GM23338 (cell line): Measurements from ENCODE around the gene MAPK12. TPM values are rescaled to one million over a fixed set of nuclear protein-coding genes. Genes with fewer than 3 reads are reported as not detected.

Experiments
- ATAC-seq: fragments of 200-7000 bp; cut with Tn5 transposase; 3 replicates; pipeline ENCODE4 v1.9.1; 2020
- DNase-seq: peaks from one replicate; pipeline ENCODE4 v3.0.0-alpha.2; 2015; ENCODE audit warnings: low spot score
- H2AFZ ChIP-seq: fragments of 200-600 bp; sonication (generic); 2 replicates; pipeline ENCODE4 v1.8.0; 2016; ENCODE audit warnings: antibody characterized with exemption, mild to moderate bottlenecking, moderate library complexity
- H3F3A ChIP-seq: fragments of 200-600 bp; sonication (generic); replicated peaks from 2 replicates; pipeline ENCODE4 v1.8.0; 2017; ENCODE audit warnings: antibody characterized with exemption, mixed run types, low read depth
- H3K27ac ChIP-seq: fragments of 200-600 bp; sonication (generic); 2 replicates; pipeline ENCODE4 v1.6.1; 2016; ENCODE audit warnings: low read depth
- H3K27me3 ChIP-seq: fragments of 200-600 bp; sonication (generic); 2 replicates; pipeline ENCODE4 v1.8.0; 2016; ENCODE audit warnings: mild to moderate bottlenecking, mixed run types, moderate library complexity; ENCODE audit not compliant: insufficient read depth
- H3K36me3 ChIP-seq: fragments of 200-600 bp; sonication (generic); 2 replicates; pipeline ENCODE4 v1.8.0; 2016; ENCODE audit warnings: mild to moderate bottlenecking; ENCODE audit not compliant: insufficient read depth
- H3K4me1 ChIP-seq: fragments of 200-600 bp; sonication (generic); 2 replicates; pipeline ENCODE4 v1.8.0; 2016; ENCODE audit warnings: mild to moderate bottlenecking, moderate library complexity; ENCODE audit not compliant: insufficient read depth
- H3K4me2 ChIP-seq: fragments of 200-600 bp; sonication (generic); 2 replicates; pipeline ENCODE4 v1.7.1; 2017; ENCODE audit warnings: mixed run types
- H3K4me3 ChIP-seq: fragments of 200-600 bp; sonication (generic); 2 replicates; pipeline ENCODE4 v1.6.1; 2016; ENCODE audit warnings: mixed run types
- H3K79me2 ChIP-seq: fragments of 200-600 bp; sonication (generic); replicated peaks from 2 replicates; pipeline ENCODE4 v1.8.0; 2017; ENCODE audit warnings: mild to moderate bottlenecking; ENCODE audit not compliant: insufficient read depth
- H3K9me2 ChIP-seq: fragments of 200-600 bp; sonication (generic); 2 replicates; pipeline ENCODE4 v1.8.0; 2017; ENCODE audit not compliant: insufficient read depth
- H4K20me1 ChIP-seq: fragments of 200-600 bp; sonication (generic); replicated peaks from 2 replicates; pipeline ENCODE4 v1.8.0; 2017; ENCODE audit warnings: mild to moderate bottlenecking; ENCODE audit not compliant: insufficient read depth
- H3K27ac Mint-ChIP-seq: 2 replicates; pipeline ENCODE4 v1.8.0; 2020; ENCODE audit warnings: inconsistent platforms, mild to moderate bottlenecking, moderate library complexity, mixed read lengths
- H3K27me3 Mint-ChIP-seq: 3 replicates; pipeline ENCODE4 v1.8.0; 2022; ENCODE audit warnings: low read depth, mild to moderate bottlenecking, moderate library complexity, mixed read lengths, inconsistent platforms; ENCODE audit not compliant: insufficient read depth, poor library complexity
- H3K36me3 Mint-ChIP-seq: 3 replicates; pipeline ENCODE4 v1.8.0; 2021; ENCODE audit warnings: low read depth, mild to moderate bottlenecking, inconsistent platforms, moderate library complexity, mixed read lengths
- H3K4me1 Mint-ChIP-seq: 3 replicates; pipeline ENCODE4 v1.8.0; 2020; ENCODE audit warnings: mild to moderate bottlenecking, inconsistent platforms, mixed read lengths
- H3K4me3 Mint-ChIP-seq: 3 replicates; pipeline ENCODE4 v1.8.0; 2021; ENCODE audit warnings: moderate library complexity, mild to moderate bottlenecking, inconsistent platforms, mixed read lengths
- H3K9me3 Mint-ChIP-seq: 3 replicates; pipeline ENCODE4 v1.8.0; 2020; ENCODE audit warnings: moderate library complexity, mild to moderate bottlenecking, inconsistent platforms, mixed read lengths
- CREB1 ChIP-seq: fragments of 250-450 bp; sonication (Bioruptor Pico); IDR thresholded peaks from 2 replicates; pipeline ENCODE4 v1.5.0; 2020; ENCODE audit warnings: low read depth, mild to moderate bottlenecking, moderate library complexity
- EZH2 ChIP-seq: fragments of 200-600 bp; sonication (generic); IDR thresholded peaks from one replicate; pipeline ENCODE4 v1.8.0; 2017; ENCODE audit warnings: antibody characterized with exemption, mild to moderate bottlenecking, low read depth; ENCODE audit not compliant: unreplicated experiment
- EZH2phosphoT487 ChIP-seq: fragments of 200-600 bp; sonication (generic); IDR thresholded peaks from one replicate; pipeline ENCODE4 v1.8.1; 2018; ENCODE audit warnings: antibody characterized with exemption; ENCODE audit not compliant: unreplicated experiment
- JUNB ChIP-seq: IDR thresholded peaks from one replicate; pipeline ENCODE4 v1.6.1; 2016; ENCODE audit warnings: antibody characterized with exemption; ENCODE audit not compliant: unreplicated experiment
- NANOG ChIP-seq: IDR thresholded peaks from 2 replicates; pipeline ENCODE4 v1.6.1; 2016; ENCODE audit warnings: antibody characterized with exemption, borderline replicate concordance
- POLR2AphosphoS5 ChIP-seq: IDR thresholded peaks from 2 replicates; pipeline ENCODE4 v1.6.1; 2016; ENCODE audit warnings: antibody characterized with exemption, low read depth
- REST ChIP-seq: IDR thresholded peaks from one replicate; pipeline ENCODE4 v1.6.1; 2018; ENCODE audit warnings: antibody characterized with exemption; ENCODE audit not compliant: unreplicated experiment
- STAT1 ChIP-seq: IDR thresholded peaks from one replicate; pipeline ENCODE4 v1.6.1; 2016; ENCODE audit warnings: antibody characterized with exemption; ENCODE audit not compliant: unreplicated experiment
- ZNF114 ChIP-seq: fragments of 250-450 bp; sonication (Bioruptor Pico); IDR thresholded peaks from 2 replicates; pipeline ENCODE4 v1.5.0; 2020; ENCODE audit warnings: mild to moderate bottlenecking, moderate library complexity
- ZNF331 ChIP-seq: fragments of 250-450 bp; sonication (Bioruptor Pico); IDR thresholded peaks from 2 replicates; pipeline ENCODE4 v1.5.0; 2020; ENCODE audit warnings: low read depth, mild to moderate bottlenecking, moderate library complexity
- ZNF462 ChIP-seq: fragments of 250-450 bp; sonication (Bioruptor Pico); IDR thresholded peaks from 2 replicates; pipeline ENCODE4 v1.5.0; 2020; ENCODE audit warnings: mild to moderate bottlenecking, moderate library complexity
- polyA plus RNA-seq: library from polyadenylated mRNA; unstranded; fragments of >200 nt; fragmentation: Nextera tagmentation; extraction: Ambion mirVana; gene quantifications from 2 replicates; pipeline ENCODE4 v1.2.1, GENCODE V29; 2016
- total RNA-seq: library from RNA; depleted of rRNA; stranded (reverse); fragments of >200 nt; shearing (Covaris generic); gene quantifications from 2 replicates; pipeline ENCODE4 v1.2.3, GENCODE V29; 2014
- TF ChIP-seq, protein P1 (sequence below): IDR thresholded peaks from 2 replicates; pipeline ENCODE4 v1.6.1; 2016; ENCODE audit warnings: antibody characterized with exemption
- TF ChIP-seq, protein P2 (sequence below), 2 experiments: fragments of 200-600 bp in 1 of 2; sonication (generic) in 1 of 2; conservative IDR thresholded peaks; 2 replicates each; pipeline versions ENCODE4 v1.5.1 to v1.6.1; 2016 to 2017; ENCODE audit warnings: antibody characterized with exemption in 2 of 2, low read depth in 2 of 2, mild to moderate bottlenecking in 2 of 2, moderate library complexity in 1 of 2

Gene MAPK12
- total and polyA plus RNA-seq, 2 experiments from 2014 or later: 10.4 to 26.1 TPM

- Histone ChIP-seq H3K79me2 (peaks cover 18% of the 10 kb centered on the region), H2AFZ (no peak overlapping the region)
- TF ChIP-seq, protein P1, sequence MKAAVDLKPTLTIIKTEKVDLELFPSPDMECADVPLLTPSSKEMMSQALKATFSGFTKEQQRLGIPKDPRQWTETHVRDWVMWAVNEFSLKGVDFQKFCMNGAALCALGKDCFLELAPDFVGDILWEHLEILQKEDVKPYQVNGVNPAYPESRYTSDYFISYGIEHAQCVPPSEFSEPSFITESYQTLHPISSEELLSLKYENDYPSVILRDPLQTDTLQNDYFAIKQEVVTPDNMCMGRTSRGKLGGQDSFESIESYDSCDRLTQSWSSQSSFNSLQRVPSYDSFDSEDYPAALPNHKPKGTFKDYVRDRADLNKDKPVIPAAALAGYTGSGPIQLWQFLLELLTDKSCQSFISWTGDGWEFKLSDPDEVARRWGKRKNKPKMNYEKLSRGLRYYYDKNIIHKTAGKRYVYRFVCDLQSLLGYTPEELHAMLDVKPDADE: no peak
- TF ChIP-seq, protein P2, sequence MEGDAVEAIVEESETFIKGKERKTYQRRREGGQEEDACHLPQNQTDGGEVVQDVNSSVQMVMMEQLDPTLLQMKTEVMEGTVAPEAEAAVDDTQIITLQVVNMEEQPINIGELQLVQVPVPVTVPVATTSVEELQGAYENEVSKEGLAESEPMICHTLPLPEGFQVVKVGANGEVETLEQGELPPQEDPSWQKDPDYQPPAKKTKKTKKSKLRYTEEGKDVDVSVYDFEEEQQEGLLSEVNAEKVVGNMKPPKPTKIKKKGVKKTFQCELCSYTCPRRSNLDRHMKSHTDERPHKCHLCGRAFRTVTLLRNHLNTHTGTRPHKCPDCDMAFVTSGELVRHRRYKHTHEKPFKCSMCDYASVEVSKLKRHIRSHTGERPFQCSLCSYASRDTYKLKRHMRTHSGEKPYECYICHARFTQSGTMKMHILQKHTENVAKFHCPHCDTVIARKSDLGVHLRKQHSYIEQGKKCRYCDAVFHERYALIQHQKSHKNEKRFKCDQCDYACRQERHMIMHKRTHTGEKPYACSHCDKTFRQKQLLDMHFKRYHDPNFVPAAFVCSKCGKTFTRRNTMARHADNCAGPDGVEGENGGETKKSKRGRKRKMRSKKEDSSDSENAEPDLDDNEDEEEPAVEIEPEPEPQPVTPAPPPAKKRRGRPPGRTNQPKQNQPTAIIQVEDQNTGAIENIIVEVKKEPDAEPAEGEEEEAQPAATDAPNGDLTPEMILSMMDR (conservative IDR thresholded peaks at IDR 0.05; ENCODE audit: low read depth in 2 of 2): no peak
- TF ChIP-seq STAT1 (no peak), JUNB (no peak), ZNF114 (CRISPR knock-in tag) (no peak), NANOG (no peak), ZNF462 (no peak), ZNF331 (CRISPR knock-in tag) (no peak), EZH2phosphoT487 (no peak), CREB1 (CRISPR knock-in tag) (no peak), REST (no peak), EZH2 (no peak), POLR2AphosphoS5 (no peak)
Measured at GRCh38 chr22:50289151-50289941, 27.9 kb upstream of the MAPK12 start.

More at GRCh38 chr22:50289151-50289941, 27.9 kb upstream of the MAPK12 start:
- H3K4me1 ChIP-seq: peaks cover 16% of the 10 kb centered on the region
- H3K4me2 ChIP-seq: no peak overlapping the region
- no peaks in the 10 kb centered on the region for H3K27me3 ChIP-seq
- no peak overlapping the region for H3K4me3 Mint-ChIP-seq
- peaks cover 11% of the 10 kb centered on the region for H3K4me1 Mint-ChIP-seq
- H3K27ac Mint-ChIP-seq: no peak overlapping the region
- H3K27ac ChIP-seq: no peak overlapping the region
- peaks cover 15% of the 10 kb centered on the region for H3K36me3 Mint-ChIP-seq
- no peaks in the 10 kb centered on the region; the same call in 1 of the 2 replicates for H4K20me1 ChIP-seq
- H3K9me3 Mint-ChIP-seq: no peaks in the 10 kb centered on the region; the same call in 2 of the 3 replicates
- DNase-seq (no peak), ATAC-seq (no peak)
- H3K36me3 ChIP-seq: no peaks in the 10 kb centered on the region
- H3F3A ChIP-seq: no peaks in the 10 kb centered on the region
- H3K4me3 ChIP-seq: no peak overlapping the region
- H3K27me3 Mint-ChIP-seq: peaks cover 10% of the 10 kb centered on the region
- no peaks in the 10 kb centered on the region for H3K9me2 ChIP-seq
